ENCODE measurements around the gene BRIP1. TPM values are rescaled to one million over a fixed set of nuclear protein-coding genes. Genes with fewer than 3 reads are reported as not detected.

Gene BRIP1
- total RNA-seq, 1 donor = 20.9 TPM

DNA sequence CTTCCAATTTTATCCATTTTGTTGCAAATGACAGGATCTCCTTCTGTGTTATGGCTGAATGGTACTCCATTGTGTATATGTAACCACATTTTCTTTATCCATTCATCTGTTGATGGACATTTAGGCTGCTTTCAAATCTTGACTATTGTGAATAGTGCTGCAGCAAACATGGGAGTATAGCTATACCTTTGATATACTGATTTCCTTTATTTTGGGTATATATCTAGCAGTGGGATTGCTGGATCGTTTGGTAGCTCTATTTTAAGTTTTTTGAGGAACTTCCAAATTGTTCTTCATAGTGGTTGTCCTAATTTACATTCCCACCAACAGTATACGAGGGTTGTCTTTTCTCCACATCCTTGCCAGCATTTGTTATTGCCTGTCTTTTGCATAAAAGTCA is 67.8 kb downstream of the BRIP1 start:
- no peak for DNase-seq (ENCODE audit: low read depth)
- TF ChIP-seq, protein P1, sequence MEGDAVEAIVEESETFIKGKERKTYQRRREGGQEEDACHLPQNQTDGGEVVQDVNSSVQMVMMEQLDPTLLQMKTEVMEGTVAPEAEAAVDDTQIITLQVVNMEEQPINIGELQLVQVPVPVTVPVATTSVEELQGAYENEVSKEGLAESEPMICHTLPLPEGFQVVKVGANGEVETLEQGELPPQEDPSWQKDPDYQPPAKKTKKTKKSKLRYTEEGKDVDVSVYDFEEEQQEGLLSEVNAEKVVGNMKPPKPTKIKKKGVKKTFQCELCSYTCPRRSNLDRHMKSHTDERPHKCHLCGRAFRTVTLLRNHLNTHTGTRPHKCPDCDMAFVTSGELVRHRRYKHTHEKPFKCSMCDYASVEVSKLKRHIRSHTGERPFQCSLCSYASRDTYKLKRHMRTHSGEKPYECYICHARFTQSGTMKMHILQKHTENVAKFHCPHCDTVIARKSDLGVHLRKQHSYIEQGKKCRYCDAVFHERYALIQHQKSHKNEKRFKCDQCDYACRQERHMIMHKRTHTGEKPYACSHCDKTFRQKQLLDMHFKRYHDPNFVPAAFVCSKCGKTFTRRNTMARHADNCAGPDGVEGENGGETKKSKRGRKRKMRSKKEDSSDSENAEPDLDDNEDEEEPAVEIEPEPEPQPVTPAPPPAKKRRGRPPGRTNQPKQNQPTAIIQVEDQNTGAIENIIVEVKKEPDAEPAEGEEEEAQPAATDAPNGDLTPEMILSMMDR (IDR thresholded peaks at IDR 0.05; ENCODE audit: insufficient read depth, low read length) = no peak
- H3K4me3 ChIP-seq (ENCODE audit: low read depth, low read length) = no peak overlapping the region

DNA sequence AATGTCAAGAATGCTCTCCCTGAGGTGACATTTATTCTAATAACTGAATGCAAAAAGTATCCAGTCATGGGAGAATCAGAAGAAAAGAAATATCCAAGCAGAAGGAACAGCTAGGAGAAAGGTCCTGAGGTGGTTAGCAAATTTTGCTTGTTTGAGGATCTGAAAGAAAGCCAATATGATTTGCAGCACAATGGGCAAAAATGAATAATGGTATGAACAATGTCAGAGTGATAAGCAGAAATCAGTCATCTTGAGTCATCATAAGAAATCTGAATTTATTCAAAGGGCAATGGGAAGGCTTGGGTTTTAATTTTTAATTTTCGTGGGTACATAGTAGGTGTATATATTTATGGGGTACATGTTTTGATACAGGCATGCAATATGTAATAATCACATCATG is 68.5 kb downstream of the BRIP1 start:
- H3K4me3 ChIP-seq (ENCODE audit: low read depth, low read length) = no peak overlapping the region
- no peak for DNase-seq (ENCODE audit: low read depth)
- TF ChIP-seq, protein P1 (IDR thresholded peaks at IDR 0.05; ENCODE audit: insufficient read depth, low read length) = no peak

- DNase-seq (ENCODE audit: low read depth) = no peak
- H3K4me3 ChIP-seq (ENCODE audit: low read depth, low read length) = no peak overlapping the region
- TF ChIP-seq, protein P1 (IDR thresholded peaks at IDR 0.05; ENCODE audit: insufficient read depth, low read length) = no peak
Measured at GRCh38 chr17:61794242-61794641, 69.1 kb downstream of the BRIP1 start.

GRCh38 chr17:61793565-61793964 is 69.8 kb downstream of the BRIP1 start:
- TF ChIP-seq, protein P1 (IDR thresholded peaks at IDR 0.05; ENCODE audit: insufficient read depth, low read length) = no peak
- H3K4me3 ChIP-seq (ENCODE audit: low read depth, low read length) = no peak overlapping the region
- DNase-seq (ENCODE audit: low read depth) = no peak

- TF ChIP-seq, protein P1 (IDR thresholded peaks at IDR 0.05; ENCODE audit: insufficient read depth, low read length) = no peak
- DNase-seq (ENCODE audit: low read depth) = no peak
- no peak overlapping the region for H3K4me3 ChIP-seq (ENCODE audit: low read depth, low read length)
Measured at GRCh38 chr17:61789872-61790271, 73.5 kb downstream of the BRIP1 start.

DNA sequence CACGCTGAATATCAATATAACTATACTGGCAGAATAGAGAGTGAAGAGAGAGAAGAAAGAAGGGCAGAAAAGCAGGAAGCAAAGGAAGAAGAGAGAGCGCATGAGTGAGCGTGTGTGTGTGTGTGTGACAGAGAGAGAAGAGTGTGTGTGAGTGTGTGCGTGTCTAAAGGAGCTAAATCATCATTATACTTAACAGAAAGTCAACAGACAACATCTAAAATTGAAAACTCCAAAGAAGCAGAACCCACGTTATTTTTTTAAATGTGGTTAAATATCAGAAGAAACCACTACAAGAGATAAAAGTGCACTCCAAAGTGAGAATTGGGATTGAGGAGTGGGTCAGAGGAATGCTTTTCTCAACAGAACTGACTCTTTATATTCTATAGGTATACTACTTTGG is 77.2 kb downstream of the BRIP1 start:
- no peak for DNase-seq (ENCODE audit: low read depth)
- TF ChIP-seq, protein P1 (IDR thresholded peaks at IDR 0.05; ENCODE audit: insufficient read depth, low read length) = no peak

GRCh38 chr17:61784510-61784909 is 78.8 kb downstream of the BRIP1 start:
- no peak overlapping the region for H3K4me3 ChIP-seq (ENCODE audit: low read depth, low read length)
- TF ChIP-seq, protein P1 (IDR thresholded peaks at IDR 0.05; ENCODE audit: insufficient read depth, low read length) = no peak
- DNase-seq (ENCODE audit: low read depth) = no peak

More for the DNA sequence above, 77.2 kb downstream of the BRIP1 start:
- no peak overlapping the region for H3K4me3 ChIP-seq (ENCODE audit: low read depth, low read length)
